Measurements from ENCODE around the gene SLC66A2.

GRCh38 chr18:79888016-79888415, 63.4 kb downstream of the SLC66A2 start:
- TF ChIP-seq GLIS3 (CRISPR knock-in tag; IDR thresholded peaks at IDR 0.05) (no peak), TOX (CRISPR knock-in tag; IDR thresholded peaks at IDR 0.05; ENCODE audit: borderline replicate concordance) (no peak), RARB (CRISPR knock-in tag; IDR thresholded peaks at IDR 0.05) (no peak)

Data from SK-N-SH treated with all-trans-retinoic acid at 6 μM for 48 hours (cell line).